H1 (cell line): ENCODE measurements around the gene FBXW8. TPM values are rescaled to one million over a fixed set of nuclear protein-coding genes. Genes with fewer than 3 reads are reported as not detected.

ENCODE experiments used
- ATF2 ChIP-seq: IDR thresholded peaks from 2 replicates; pipeline ENCODE4 v1.6.1; 2012; ENCODE audit warnings: low read length, inconsistent platforms
- JUN ChIP-seq: IDR thresholded peaks from 2 replicates; pipeline ENCODE4 v1.6.1; 2011; ENCODE audit warnings: low read depth, mild to moderate bottlenecking, improper control_type of control experiment, low read length
- MAX ChIP-seq: IDR thresholded peaks from 2 replicates; pipeline ENCODE4 v1.6.1; 2012; ENCODE audit warnings: inconsistent platforms
- POLR2A ChIP-seq, 2 experiments: IDR thresholded peaks; 1 replicate in 1 of 2; 2 replicates in 1 of 2; pipeline ENCODE4 v1.6.1; 2011; ENCODE audit warnings: low read depth in 2 of 2, low read length in 2 of 2, mild to moderate bottlenecking in 2 of 2; ENCODE audit errors: control extremely low read depth in 1 of 2
- polyA plus RNA-seq, 7 experiments: library from polyadenylated mRNA; depleted of rRNA in 3 of 7; stranded (reverse) in 5 of 7; unstranded in 2 of 7; fragments of >200 nt in 5 of 7; fragments of 200-250 nt in 2 of 7; gene quantifications; 1 replicate in 5 of 7; 2 replicates in 1 of 7; 4 replicates in 1 of 7; pipeline versions ENCODE4 v1.2.1 to v1.2.3, GENCODE V29; 2011 to 2013; ENCODE audit warnings: missing spikeins in 2 of 7, mixed read lengths in 2 of 7
- total RNA-seq: library from RNA; stranded (reverse); fragmentation: NEBNext Ultra II Directional; extraction: Animal tissue kit (Norgen Biotek cat#: 25700); gene quantifications from 2 replicates; pipeline ENCODE4 v1.2.1, GENCODE V29; 2021

FBXW8 gene
- total and polyA plus RNA-seq, 2 of the 8 experiments (the other 6 are each of a cell fraction or from before 2014, with no cell fraction given): 15.8 to 16.0 TPM

GRCh38 chr12:117022465-117022864 is 111.7 kb downstream of the FBXW8 start (continued):
- TF ChIP-seq ATF2 (no peak), JUN (no peak), POLR2A (IDR thresholded peaks at IDR 0.05; ENCODE audit: control extremely low read depth in 1 of 2, low read depth in 2 of 2, low read length in 2 of 2) (no peak), MAX (no peak)
